Measurements from ENCODE around the gene RABL6. TPM values are rescaled to one million over a fixed set of nuclear protein-coding genes. Genes with fewer than 3 reads are reported as not detected.
"Not testable (repeated sequence)": the region's sequence is repeated elsewhere in the genome, so short reads cannot be mapped to it uniquely, and the experiment has no call there.

The RABL6 gene
- total RNA-seq, 4 donors from 2014 or later = 54.9 to 70.7 (median 61.5) TPM

DNA sequence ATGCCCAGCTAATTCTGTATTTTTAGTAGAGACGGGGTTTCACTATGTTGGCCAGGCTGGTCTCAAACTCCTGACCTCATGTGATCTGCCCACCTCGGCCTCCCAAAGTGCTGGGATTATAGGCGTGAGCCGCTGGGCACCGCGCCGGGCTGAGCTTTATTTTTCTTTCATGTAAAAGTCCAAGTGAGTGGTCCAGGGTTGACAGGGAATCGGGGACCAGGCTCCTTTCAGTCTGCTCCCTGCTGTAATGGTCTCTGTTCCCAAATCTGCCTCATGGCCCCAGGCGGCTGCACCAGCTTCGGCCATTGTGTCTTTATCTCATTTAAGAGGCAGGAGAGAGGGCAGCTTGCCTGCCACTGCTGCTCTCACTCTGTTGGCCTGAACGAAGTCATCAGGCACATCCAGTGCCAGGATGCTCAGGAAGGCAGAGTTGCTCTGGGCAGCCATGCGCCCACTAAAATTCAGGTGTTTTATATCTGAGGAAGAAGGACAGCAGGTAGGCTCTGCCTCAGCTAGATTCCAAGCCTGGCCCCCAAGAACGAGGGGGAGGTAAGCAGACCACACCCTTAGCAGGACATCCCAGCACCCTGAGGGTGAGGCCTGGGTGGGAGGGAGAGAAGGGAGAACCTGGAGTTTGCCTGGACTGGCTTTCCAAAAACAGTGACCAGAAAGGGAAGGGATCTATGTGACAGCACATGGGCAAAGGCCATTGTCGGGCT lies 13.3 kb upstream of the RABL6 start:
- Histone ChIP-seq H3K9me3 (no peaks in the 10 kb centered on the region), H3K27me3 (peaks cover 0 to 42% (median 12%) of the 10 kb centered on the region in 4 donors), H3K36me3 (peaks cover 0 to 23% (median 3%) of the 10 kb centered on the region in 3 donors), H3K27ac (no peak overlapping the region), H3K4me1 (peaks cover 17 to 58% (median 23%) of the 10 kb centered on the region in 3 donors), H3K4me3 (no peak overlapping the region)
- intact Hi-C loops (cut with DNase I) = no loop called here
- TF ChIP-seq, protein P1, sequence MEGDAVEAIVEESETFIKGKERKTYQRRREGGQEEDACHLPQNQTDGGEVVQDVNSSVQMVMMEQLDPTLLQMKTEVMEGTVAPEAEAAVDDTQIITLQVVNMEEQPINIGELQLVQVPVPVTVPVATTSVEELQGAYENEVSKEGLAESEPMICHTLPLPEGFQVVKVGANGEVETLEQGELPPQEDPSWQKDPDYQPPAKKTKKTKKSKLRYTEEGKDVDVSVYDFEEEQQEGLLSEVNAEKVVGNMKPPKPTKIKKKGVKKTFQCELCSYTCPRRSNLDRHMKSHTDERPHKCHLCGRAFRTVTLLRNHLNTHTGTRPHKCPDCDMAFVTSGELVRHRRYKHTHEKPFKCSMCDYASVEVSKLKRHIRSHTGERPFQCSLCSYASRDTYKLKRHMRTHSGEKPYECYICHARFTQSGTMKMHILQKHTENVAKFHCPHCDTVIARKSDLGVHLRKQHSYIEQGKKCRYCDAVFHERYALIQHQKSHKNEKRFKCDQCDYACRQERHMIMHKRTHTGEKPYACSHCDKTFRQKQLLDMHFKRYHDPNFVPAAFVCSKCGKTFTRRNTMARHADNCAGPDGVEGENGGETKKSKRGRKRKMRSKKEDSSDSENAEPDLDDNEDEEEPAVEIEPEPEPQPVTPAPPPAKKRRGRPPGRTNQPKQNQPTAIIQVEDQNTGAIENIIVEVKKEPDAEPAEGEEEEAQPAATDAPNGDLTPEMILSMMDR (IDR thresholded peaks at IDR 0.05) = no peak
- TF ChIP-seq POLR2A (IDR thresholded peaks at IDR 0.05) = no peak
- DNase-seq = no peak
- WGBS, 2 donors = 85 to 92% methylated on average over 9 to 11 of the region's 14 CpGs

DNA sequence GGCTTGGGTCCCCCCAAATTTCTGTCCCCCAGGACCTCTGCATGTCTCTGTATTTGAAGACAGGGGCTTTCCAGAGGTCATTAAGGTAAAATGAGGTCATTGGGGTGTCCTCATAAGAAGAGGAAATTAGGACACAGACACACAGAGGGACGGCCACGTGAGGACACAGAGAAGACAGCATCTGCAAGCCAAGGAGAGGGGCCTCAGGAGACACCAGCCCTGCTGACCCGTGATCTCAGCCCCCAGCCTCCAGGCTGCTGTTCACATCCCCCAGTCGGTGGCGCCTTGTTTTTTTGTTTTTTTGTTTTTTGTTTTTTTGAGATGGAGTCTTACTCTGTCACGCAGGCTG lies 12.8 kb upstream of the RABL6 start:
- Histone ChIP-seq H3K27ac (no peak overlapping the region), H3K4me3 (no peak overlapping the region), H3K9me3 (no peaks in the 10 kb centered on the region), H3K27me3 (peaks cover 0 to 47% (median 16%) of the 10 kb centered on the region in 4 donors), H3K36me3 (peaks cover 0 to 23% (median 3%) of the 10 kb centered on the region in 3 donors), H3K4me1 (peaks cover 23 to 60% (median 26%) of the 10 kb centered on the region in 3 donors)
- no peak for DNase-seq
- 69 to 78% methylated on average over 5 to 6 of the region's 6 CpGs for WGBS, 2 donors
- no peak for TF ChIP-seq POLR2A (IDR thresholded peaks at IDR 0.05)
- TF ChIP-seq, protein P1 (IDR thresholded peaks at IDR 0.05) = no peak
- intact Hi-C loops (cut with DNase I) = no loop called here

DNA sequence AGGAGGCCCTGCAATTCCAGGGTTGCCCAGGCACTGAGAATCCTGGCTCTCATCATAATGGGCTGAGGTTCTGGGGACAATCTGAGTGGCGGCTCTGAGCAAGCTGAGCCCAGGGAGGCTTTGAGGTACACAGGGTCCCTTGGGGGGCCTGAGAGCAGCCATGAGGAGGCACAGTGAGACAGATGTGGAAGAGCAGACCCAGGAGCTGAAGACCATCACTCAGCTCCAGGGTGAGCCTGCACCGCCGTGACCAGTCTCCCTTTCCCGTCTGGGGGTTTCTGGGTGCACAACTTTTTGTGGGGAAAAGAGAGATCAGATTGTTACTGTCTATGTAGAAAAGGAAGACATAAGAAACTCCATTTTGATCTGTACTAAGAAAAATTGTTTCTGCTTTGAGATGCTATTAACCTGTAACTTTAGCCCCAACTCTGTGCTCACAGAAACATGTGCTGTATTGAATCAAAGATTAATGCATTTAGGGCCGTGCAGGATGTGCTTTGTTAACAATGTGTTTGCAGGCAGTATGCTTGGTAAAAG lies 11.4 kb upstream of the RABL6 start, which contains the start of gene CCDC183:
TSS of gene CCDC183 (plus strand) at position 101 of the 537 bp plus-strand sequence. CDS start at position 161, 60 bp downstream.
- H3K27me3 ChIP-seq = peaks cover 0 to 60% (median 16%) of the 10 kb centered on the region in 4 donors
- H3K9me3 ChIP-seq = no peaks in the 10 kb centered on the region
- peaks cover 31 to 65% (median 36%) of the 10 kb centered on the region in 3 donors for H3K4me1 ChIP-seq
- no peak within 1 kb of the TSS for H3K4me3 ChIP-seq
- WGBS, 2 donors = 34 to 43% methylated on average over 4 to 5 of the region's 5 CpGs
- H3K27ac ChIP-seq = no peak within 1 kb of the TSS
- DNase-seq = no peak
- intact Hi-C loops (cut with DNase I) = no loop called here
- no peak for TF ChIP-seq POLR2A (IDR thresholded peaks at IDR 0.05)
- TF ChIP-seq, protein P1 (IDR thresholded peaks at IDR 0.05) = no peak
- peaks cover 0 to 23% (median 3%) of the 10 kb centered on the region in 3 donors for H3K36me3 ChIP-seq

DNA sequence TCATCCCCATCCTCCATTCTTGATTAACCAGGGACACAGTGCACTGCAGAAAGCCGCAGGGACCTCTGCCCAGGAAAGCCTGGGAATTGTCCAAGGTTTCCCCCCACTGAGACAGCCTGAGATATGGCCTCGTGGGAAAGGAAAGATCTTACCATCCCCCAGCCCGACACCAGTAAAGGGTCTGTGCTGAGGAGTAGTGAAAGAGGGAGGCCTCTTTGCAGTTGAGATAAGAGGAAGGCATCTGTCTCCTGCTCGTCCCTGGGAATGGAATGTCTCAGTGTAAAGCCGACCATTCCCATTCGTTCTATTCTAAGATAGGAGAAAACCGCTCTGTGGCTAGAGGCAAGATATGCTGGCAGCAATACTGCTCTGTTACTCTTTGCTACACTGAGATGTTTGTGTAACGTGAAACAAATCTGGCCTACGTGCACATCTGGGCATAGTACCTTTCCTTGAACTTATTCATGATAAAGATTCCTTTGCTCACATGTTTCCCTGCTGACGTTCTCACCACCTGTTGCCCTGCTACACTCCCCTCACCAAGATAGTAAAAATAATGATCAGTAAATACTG lies 10.9 kb upstream of the RABL6 start:
- 15 to 17% methylated on average over 7 to 10 of the region's 10 CpGs for WGBS, 2 donors
- intact Hi-C loops (cut with DNase I); H3K27ac ChIP-seq; DNase-seq; H3K4me3 ChIP-seq; H3K9me3 ChIP-seq: not testable (repeated sequence)
- H3K4me1 ChIP-seq = peaks cover 29 to 64% (median 36%) of the 10 kb centered on the region in 3 donors
- peaks cover 0 to 23% (median 3%) of the 10 kb centered on the region in 3 donors for H3K36me3 ChIP-seq
- peaks cover 0 to 66% (median 16%) of the 10 kb centered on the region in 4 donors for H3K27me3 ChIP-seq

DNA sequence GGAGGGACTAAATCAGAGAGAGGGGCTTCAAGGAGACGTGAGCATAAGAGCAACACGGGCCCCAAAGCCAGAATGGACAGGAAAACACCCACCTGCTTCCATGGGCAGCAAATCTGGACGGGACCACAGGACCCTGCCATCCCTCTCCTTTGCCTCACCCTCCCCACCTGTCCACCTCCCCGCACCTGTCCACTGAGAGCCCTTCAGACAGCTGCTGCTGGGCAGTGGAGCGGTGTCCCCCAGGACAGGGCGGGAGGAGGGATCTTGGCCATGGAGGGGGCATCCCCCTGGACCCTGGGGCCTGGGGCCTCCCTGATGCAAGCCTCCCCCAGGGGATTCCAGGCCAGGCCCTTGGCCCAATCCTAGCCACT lies 9.1 kb upstream of the RABL6 start:
- Histone ChIP-seq H3K4me3 (no peak overlapping the region), H3K27ac (no peak overlapping the region), H3K9me3 (no peaks in the 10 kb centered on the region), H3K36me3 (peaks cover 0 to 6% (median 2%) of the 10 kb centered on the region in 3 donors), H3K4me1 (peaks cover 23 to 53% (median 27%) of the 10 kb centered on the region in 3 donors), H3K27me3 (peaks cover 0 to 81% (median 17%) of the 10 kb centered on the region in 4 donors)
- TF ChIP-seq, protein P1 (IDR thresholded peaks at IDR 0.05) = no peak
- no peak for TF ChIP-seq POLR2A (IDR thresholded peaks at IDR 0.05)
- 69 to 70% methylated on average over 3 of the region's 6 CpGs for WGBS, 2 donors
- DNase-seq = no peak
- intact Hi-C loops (cut with DNase I) = no loop called here

All from esophagus squamous epithelium (tissue), 5 donors.